Nephron (organoid): Measurements from ENCODE around the gene CFAP119.

ENCODE experiments used
- H3K27ac Mint-ChIP-seq, 3 experiments: 2 replicates each; pipeline ENCODE4 v1.8.0; 2020; ENCODE audit warnings: mixed read lengths in 3 of 3, mild to moderate bottlenecking in 2 of 3, moderate library complexity in 1 of 3
- H3K27me3 Mint-ChIP-seq: 2 replicates; pipeline ENCODE4 v1.8.0; 2021; ENCODE audit warnings: low read depth, mild to moderate bottlenecking, moderate library complexity, mixed read lengths
- H3K36me3 Mint-ChIP-seq: 2 replicates; pipeline ENCODE4 v1.8.0; 2020; ENCODE audit warnings: low read depth, mixed read lengths
- H3K4me1 Mint-ChIP-seq: 2 replicates; pipeline ENCODE4 v1.8.0; 2020; ENCODE audit warnings: mixed read lengths
- H3K4me3 Mint-ChIP-seq, 3 experiments: 2 replicates each; pipeline ENCODE4 v1.8.0; 2020; ENCODE audit warnings: mild to moderate bottlenecking in 3 of 3, mixed read lengths in 3 of 3, moderate library complexity in 2 of 3
- H3K9me3 Mint-ChIP-seq: 2 replicates; pipeline ENCODE4 v1.8.0; 2020; ENCODE audit warnings: mixed read lengths
- TF ChIP-seq, protein P1 (sequence below), 3 experiments: fragments of 200-600 bp; sonication (generic); IDR thresholded peaks; one replicate each; pipeline ENCODE4 v1.5.0; 2021; ENCODE audit warnings: antibody characterized with exemption in 3 of 3; ENCODE audit not compliant: unreplicated experiment in 3 of 3

Gene CFAP119

DNA sequence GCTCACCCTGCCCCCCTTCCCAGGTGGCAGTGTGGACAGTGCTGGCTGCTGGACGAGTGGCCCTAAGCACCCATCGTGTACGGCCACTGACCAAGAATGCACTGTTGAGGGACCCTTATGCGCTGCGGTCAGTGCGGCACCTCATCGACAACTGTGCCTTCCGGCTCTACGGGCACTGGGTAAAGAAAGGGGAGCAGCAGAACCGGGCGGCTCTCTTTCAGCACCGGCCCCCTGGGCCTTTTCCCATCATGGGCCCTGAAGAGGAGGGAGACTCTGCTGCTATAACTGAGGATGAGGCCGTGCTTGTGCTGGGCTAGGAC is 5.1 kb downstream of the CFAP119 start:
- H3K27me3 Mint-ChIP-seq = no peaks in the 10 kb centered on the region

GRCh38 chr16:30755955-30756780 is 5.7 kb downstream of the CFAP119 start:
- no peak overlapping the region for H3K27ac Mint-ChIP-seq
- peaks cover 25% of the 10 kb centered on the region for H3K36me3 Mint-ChIP-seq
- H3K9me3 Mint-ChIP-seq = no peaks in the 10 kb centered on the region
- H3K4me1 Mint-ChIP-seq = peaks cover 5% of the 10 kb centered on the region
- peak overlapping the region in 1 of 3 experiments; percentile 43 for H3K4me3 Mint-ChIP-seq
- no peaks in the 10 kb centered on the region for H3K27me3 Mint-ChIP-seq
- TF ChIP-seq, protein P1, sequence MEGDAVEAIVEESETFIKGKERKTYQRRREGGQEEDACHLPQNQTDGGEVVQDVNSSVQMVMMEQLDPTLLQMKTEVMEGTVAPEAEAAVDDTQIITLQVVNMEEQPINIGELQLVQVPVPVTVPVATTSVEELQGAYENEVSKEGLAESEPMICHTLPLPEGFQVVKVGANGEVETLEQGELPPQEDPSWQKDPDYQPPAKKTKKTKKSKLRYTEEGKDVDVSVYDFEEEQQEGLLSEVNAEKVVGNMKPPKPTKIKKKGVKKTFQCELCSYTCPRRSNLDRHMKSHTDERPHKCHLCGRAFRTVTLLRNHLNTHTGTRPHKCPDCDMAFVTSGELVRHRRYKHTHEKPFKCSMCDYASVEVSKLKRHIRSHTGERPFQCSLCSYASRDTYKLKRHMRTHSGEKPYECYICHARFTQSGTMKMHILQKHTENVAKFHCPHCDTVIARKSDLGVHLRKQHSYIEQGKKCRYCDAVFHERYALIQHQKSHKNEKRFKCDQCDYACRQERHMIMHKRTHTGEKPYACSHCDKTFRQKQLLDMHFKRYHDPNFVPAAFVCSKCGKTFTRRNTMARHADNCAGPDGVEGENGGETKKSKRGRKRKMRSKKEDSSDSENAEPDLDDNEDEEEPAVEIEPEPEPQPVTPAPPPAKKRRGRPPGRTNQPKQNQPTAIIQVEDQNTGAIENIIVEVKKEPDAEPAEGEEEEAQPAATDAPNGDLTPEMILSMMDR (IDR thresholded peaks at IDR 0.05; ENCODE audit: unreplicated experiment in 3 of 3) = no peak

More for the DNA sequence above, 5.1 kb downstream of the CFAP119 start:
- peaks cover 21% of the 10 kb centered on the region for H3K36me3 Mint-ChIP-seq
- H3K9me3 Mint-ChIP-seq = no peaks in the 10 kb centered on the region
- no peak overlapping the region for H3K4me3 Mint-ChIP-seq
- peaks cover 7% of the 10 kb centered on the region for H3K4me1 Mint-ChIP-seq
- TF ChIP-seq, protein P1 (IDR thresholded peaks at IDR 0.05; ENCODE audit: unreplicated experiment in 3 of 3) = no peak
- no peak overlapping the region for H3K27ac Mint-ChIP-seq

- Mint-ChIP-seq H3K27me3 (no peaks in the 10 kb centered on the region), H3K27ac (no peak overlapping the region), H3K9me3 (no peaks in the 10 kb centered on the region), H3K4me3 (no peak overlapping the region), H3K4me1 (no peaks in the 10 kb centered on the region), H3K36me3 (peaks cover 21% of the 10 kb centered on the region)
- TF ChIP-seq, protein P1 (IDR thresholded peaks at IDR 0.05; ENCODE audit: unreplicated experiment in 3 of 3) = no peak
These were observed 8.3 kb downstream of the CFAP119 start for GRCh38 chr16:30753596-30753995.

DNA sequence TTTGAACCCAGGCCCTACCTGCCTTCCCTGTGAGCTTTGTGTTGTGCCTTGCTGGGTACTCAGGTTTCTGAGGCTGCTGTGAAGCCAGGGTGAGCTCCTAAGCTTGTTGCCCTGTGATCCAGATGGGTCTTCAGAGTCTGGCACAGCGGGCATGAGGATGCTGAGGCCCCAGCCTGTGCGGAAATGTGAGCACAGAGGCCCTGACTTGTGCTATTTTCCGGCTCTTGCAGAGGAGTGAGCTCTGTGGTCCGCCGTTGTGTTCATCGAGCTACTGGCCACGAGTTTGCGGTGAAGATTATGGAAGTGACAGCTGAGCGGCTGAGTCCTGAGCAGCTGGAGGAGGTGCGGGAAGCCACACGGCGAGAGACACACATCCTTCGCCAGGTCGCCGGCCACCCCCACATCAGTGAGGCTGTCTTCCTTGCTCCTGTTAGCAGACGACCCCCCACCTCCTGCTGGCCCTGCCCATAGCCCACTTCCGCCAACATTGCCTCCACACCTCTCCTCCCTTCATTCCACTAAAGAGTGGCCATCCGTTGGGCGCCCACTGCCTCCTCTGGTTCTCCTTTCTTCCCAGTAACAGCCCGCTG is 10.9 kb downstream of the CFAP119 start:
- Mint-ChIP-seq H3K36me3 (peaks cover 24% of the 10 kb centered on the region), H3K9me3 (no peaks in the 10 kb centered on the region), H3K4me3 (peak overlapping the region; percentile 77 to 97 (median 96)), H3K27me3 (no peaks in the 10 kb centered on the region), H3K27ac (peak overlapping the region in 1 of 3 experiments; percentile 12), H3K4me1 (no peaks in the 10 kb centered on the region)
- TF ChIP-seq, protein P1 (IDR thresholded peaks at IDR 0.05; ENCODE audit: unreplicated experiment in 3 of 3) = no peak

DNA sequence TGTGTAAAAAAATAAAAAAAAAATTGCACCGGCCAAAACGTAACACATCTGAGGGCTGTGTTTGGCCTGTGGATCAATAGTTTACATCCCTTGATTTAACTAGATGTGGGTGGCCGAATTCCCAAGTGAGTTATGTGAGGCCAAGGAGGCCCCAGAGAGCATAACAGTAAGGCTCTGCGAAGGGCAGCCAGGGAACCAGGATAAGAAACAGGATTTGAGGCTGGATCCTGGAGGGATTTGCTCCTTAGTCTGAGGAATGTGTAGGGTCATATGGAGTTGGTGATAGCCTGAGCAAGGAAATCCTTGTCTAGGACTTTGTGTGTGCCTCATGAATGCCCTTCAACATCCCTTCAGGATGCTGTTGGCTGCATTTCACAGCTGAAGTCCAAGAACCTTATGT is 11.7 kb downstream of the CFAP119 start:
- H3K4me1 Mint-ChIP-seq = no peaks in the 10 kb centered on the region
- no peaks in the 10 kb centered on the region for H3K9me3 Mint-ChIP-seq
- no peaks in the 10 kb centered on the region for H3K27me3 Mint-ChIP-seq
- H3K27ac Mint-ChIP-seq = no peak overlapping the region
- TF ChIP-seq, protein P1 (IDR thresholded peaks at IDR 0.05; ENCODE audit: unreplicated experiment in 3 of 3) = no peak
- H3K36me3 Mint-ChIP-seq = peaks cover 21% of the 10 kb centered on the region
- H3K4me3 Mint-ChIP-seq = peak overlapping the region; percentile 92 to 97 (median 96)
